Skin of body (tissue), 2 donors: ENCODE data around the gene SGMS1. TPM values are rescaled to one million over a fixed set of nuclear protein-coding genes. Genes with fewer than 3 reads are reported as not detected.

Source experiments
- DNase-seq: peaks from one replicate; lab custom pipeline; 2025; lab: John Stamatoyannopoulos, UW
- total RNA-seq: library from RNA; depleted of rRNA; stranded (reverse); fragments of >200 nt; gene quantifications from one replicate; pipeline ENCODE4 v1.2.3, GENCODE V29; 2014

Gene SGMS1
- total RNA-seq, 1 donor from 2014 or later = 102 TPM

- DNase-seq = no peak
Measured at GRCh38 chr10:50345545-50345944, 278.2 kb downstream of the SGMS1 start.

DNA sequence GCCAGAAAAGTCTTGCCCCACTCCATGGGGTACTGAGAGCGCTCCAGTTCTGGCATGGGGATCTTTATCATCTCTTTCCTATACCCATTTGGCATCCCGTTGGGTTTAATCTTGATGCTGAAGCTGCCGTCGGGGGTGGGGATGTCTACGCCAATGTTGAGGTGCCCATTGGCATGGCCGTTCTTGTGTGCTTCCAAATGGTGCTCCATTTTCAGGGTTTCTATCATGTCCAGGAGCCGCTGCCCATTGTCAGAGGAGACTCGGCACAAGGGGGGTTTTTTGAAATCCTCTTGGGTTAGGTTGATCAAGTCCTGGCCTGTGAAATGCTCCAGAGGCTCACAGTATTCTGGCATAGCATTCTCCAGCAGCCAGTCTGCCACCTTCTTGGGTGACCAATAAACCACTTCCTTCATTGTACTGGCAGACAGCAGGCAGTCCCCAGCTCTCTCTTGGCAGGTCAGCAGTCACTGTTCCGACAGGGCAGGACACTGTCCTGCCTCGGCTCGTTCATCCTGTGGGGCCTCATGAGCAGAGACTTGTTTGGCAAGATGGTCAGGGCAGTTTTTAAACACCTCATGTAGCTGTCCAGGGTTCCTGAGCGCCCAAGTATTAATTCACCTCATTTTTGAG is 279.9 kb downstream of the SGMS1 start:
- no peak for DNase-seq

GRCh38 chr10:50341987-50342386 is 281.8 kb downstream of the SGMS1 start:
- no peak for DNase-seq

DNA sequence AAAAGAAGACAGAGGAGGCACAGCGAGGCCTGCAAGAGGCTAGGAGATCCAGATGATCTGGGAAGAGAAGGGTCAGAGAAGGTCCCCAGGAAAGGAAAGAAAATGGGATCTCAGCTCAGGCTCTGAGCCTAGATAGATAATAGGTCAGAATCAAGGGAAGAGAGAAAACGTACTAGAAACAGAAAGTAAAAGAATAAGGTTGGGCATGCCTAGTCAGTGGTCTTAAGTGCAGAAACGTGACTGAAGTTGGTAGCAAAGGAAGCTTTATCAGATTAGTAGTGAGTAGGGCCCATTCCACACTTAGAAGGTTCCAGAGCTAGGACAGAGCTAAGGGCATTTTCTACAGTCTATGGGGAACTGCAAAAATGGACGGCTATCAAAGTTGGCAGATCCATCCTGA is 287.6 kb downstream of the SGMS1 start:
- DNase-seq = no peak

DNA sequence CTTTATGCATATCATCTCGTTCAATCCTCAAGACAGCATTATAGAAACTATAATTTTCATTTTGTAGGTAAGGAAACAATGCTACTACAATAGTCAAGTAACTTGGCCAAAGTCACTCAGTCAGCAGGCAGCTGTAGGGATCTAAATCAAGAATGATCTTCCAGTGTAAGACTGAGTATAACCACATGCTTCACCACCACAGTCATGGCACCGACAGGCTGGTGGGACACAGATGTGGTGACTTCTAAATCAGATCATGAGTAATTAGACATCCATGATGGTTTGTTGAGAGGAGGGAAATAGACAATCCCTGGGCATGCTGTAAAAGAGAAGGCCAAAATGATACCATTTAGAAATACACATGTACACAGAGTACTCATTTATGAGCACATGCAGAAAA is 288.4 kb downstream of the SGMS1 start:
- no peak for DNase-seq

- no peak for DNase-seq
Measured at GRCh38 chr10:50334273-50334672, 289.5 kb downstream of the SGMS1 start.

- DNase-seq = no peak
Measured at GRCh38 chr10:50333872-50334271, 289.9 kb downstream of the SGMS1 start.

- DNase-seq = no peak
Measured at GRCh38 chr10:50332108-50332842, 291.5 kb downstream of the SGMS1 start.

- DNase-seq = no peak
Measured at GRCh38 chr10:50331486-50331885, 292.3 kb downstream of the SGMS1 start.

GRCh38 chr10:50326757-50327701 is 296.7 kb downstream of the SGMS1 start:
- DNase-seq = peak; percentile 83

- no peak for DNase-seq
Measured at GRCh38 chr10:50326172-50326555, 297.6 kb downstream of the SGMS1 start.

DNA sequence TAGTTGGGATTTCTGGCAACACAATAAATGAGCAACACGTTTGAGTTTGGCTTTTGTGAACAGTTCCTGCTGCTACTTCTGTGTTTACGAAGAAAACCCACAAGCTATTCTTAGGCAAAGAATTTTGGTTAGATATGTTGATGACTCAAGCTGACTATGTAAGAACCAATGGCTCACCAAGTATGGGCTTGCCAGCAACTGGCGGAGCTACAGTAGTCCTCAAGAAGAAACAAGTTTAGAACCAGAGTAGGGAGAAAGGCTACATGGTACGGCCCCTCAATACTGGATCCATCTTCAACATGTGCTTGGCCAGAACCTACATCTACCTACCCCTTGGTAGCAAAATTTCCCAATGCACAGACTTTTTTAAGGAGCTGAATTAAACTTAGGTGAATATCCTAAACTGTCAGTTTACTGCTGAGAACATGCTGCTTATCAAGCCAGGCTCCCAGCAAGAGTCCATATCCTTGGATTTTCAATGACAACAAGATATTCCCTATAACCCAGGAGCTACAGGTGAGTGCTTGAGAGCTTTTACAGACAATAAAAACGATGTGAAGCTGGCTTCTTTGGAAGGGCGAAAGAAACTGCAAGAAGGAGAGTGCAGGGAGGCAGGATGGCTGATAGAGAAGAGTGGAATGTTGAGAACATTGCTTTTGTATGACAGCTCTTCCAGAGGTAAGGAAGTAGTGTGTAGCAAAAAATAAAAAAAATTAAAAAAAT is 298.1 kb downstream of the SGMS1 start:
- DNase-seq = no peak

GRCh38 chr10:50324680-50325393 is 298.9 kb downstream of the SGMS1 start:
- no peak for DNase-seq

DNA sequence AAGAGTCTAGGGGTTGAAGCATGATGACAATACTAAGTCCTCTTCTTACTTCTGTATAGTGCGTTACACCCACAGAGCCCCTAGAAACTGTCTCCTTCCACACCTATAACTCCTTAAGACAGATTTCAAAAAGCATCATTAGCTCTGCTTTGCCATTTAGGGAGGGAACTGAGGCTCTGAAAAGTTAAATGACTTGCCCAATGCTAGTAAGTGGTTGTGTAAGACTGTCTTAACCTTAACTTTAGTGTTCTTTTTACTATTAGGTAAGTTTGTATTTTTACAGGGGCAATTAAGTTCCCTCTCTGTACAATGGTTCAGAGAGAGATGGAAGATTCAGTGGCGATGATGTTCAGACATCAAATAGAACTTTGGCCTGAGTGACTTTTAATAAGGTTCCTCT is 299.7 kb downstream of the SGMS1 start:
- no peak for DNase-seq

GRCh38 chr10:50322077-50322476 is 301.7 kb downstream of the SGMS1 start:
- peak; percentile 15 for DNase-seq

- no peak for DNase-seq
Measured at GRCh38 chr10:50318129-50318528, 305.6 kb downstream of the SGMS1 start.

GRCh38 chr10:50316695-50317648 is 306.8 kb downstream of the SGMS1 start:
- DNase-seq = no peak

- peak; percentile 2 for DNase-seq
Measured at GRCh38 chr10:50316174-50316573, 307.6 kb downstream of the SGMS1 start.

DNA sequence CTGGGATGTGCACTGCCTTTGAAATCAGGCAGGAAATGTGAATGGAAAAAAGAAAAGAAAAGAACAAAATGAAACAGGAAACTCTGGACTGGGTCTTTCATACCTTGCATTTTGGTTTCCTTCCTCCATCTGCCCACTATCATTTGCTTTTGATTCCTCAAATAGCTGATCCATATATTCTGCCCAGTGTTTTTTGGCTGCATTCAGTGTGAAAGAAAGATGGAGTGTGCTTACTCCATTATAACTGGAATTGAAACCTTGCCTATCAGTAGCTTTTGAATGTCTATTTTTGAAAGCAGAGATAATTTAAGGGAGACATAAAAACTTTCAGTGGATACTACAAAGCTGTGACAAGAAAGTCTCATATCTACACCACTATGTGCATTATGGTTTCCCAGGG is 308.3 kb downstream of the SGMS1 start:
- DNase-seq = no peak
